Parathyroid adenoma (tissue), 2 donors: ENCODE measurements around the gene IL3RA.

ENCODE experiments used
- H2AFZ ChIP-seq: fragments of 300-600 bp; sonication (generic); one replicate; pipeline ENCODE4 v1.7.0; 2017; ENCODE audit warnings: antibody characterized with exemption, mild to moderate bottlenecking
- H3K27ac ChIP-seq: fragments of 300-600 bp; sonication (generic); one replicate; pipeline ENCODE4 v1.7.0; 2017
- H3K27me3 ChIP-seq: fragments of 300-600 bp; sonication (generic); one replicate; pipeline ENCODE4 v1.7.0; 2017; ENCODE audit warnings: low read length; ENCODE audit not compliant: control insufficient read depth, insufficient read depth
- H3K36me3 ChIP-seq: fragments of 300-600 bp; sonication (generic); one replicate; pipeline ENCODE4 v1.7.0; 2017; ENCODE audit warnings: low read length; ENCODE audit not compliant: control insufficient read depth, insufficient read depth
- H3K4me1 ChIP-seq: fragments of 300-600 bp; sonication (generic); one replicate; pipeline ENCODE4 v1.7.0; 2017; ENCODE audit warnings: control low read depth
- H3K4me2 ChIP-seq: fragments of 300-600 bp; sonication (generic); one replicate; pipeline ENCODE4 v1.7.0; 2017; ENCODE audit warnings: low read length
- H3K4me3 ChIP-seq: fragments of 300-600 bp; sonication (generic); one replicate; pipeline ENCODE4 v1.7.0; 2017; ENCODE audit warnings: low read depth, low read length
- H3K79me2 ChIP-seq: fragments of 300-600 bp; sonication (generic); one replicate; pipeline ENCODE4 v1.7.0; 2017; ENCODE audit warnings: control low read depth
- H3K9ac ChIP-seq: fragments of 300-600 bp; sonication (generic); one replicate; pipeline ENCODE4 v1.7.0; 2017; ENCODE audit warnings: mild to moderate bottlenecking
- H3K9me3 ChIP-seq: fragments of 300-600 bp; sonication (generic); one replicate; pipeline ENCODE4 v1.7.0; 2017; ENCODE audit warnings: low read length; ENCODE audit not compliant: control insufficient read depth
- CTCF ChIP-seq: fragments of 300-600 bp; sonication (generic); IDR thresholded peaks from one replicate; pipeline ENCODE4 v1.7.0; 2017; ENCODE audit warnings: antibody characterized with exemption, mild to moderate bottlenecking
- donor health status: primary hyperparathyroidism.

Gene IL3RA

DNA sequence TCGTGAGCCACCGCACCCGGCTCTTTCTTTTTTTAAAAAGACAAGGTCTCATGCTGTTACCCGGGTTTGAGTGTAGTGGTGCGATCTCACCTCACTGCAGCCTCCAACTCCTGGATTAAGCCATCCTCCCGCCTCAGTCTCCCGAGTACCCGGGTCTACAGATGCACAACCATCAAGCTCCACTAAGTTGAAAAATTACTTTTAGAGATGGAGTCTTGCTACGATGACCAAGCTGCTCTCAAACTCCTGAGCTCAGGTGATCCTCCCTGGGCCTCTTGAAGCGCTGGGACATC is 53.4 kb downstream of the IL3RA start:
- Histone ChIP-seq H3K4me2 (peak overlapping the region; percentile 39), H3K79me2 (peaks cover 30% of the 10 kb centered on the region), H3K27ac (no peak overlapping the region), H3K9ac (no peak overlapping the region), H2AFZ (no peak overlapping the region), H3K36me3 (no peaks in the 10 kb centered on the region), H3K9me3 (no peaks in the 10 kb centered on the region), H3K27me3 (no peaks in the 10 kb centered on the region), H3K4me3 (no peak overlapping the region), H3K4me1 (no peaks in the 10 kb centered on the region)
- TF ChIP-seq CTCF = no peak

DNA sequence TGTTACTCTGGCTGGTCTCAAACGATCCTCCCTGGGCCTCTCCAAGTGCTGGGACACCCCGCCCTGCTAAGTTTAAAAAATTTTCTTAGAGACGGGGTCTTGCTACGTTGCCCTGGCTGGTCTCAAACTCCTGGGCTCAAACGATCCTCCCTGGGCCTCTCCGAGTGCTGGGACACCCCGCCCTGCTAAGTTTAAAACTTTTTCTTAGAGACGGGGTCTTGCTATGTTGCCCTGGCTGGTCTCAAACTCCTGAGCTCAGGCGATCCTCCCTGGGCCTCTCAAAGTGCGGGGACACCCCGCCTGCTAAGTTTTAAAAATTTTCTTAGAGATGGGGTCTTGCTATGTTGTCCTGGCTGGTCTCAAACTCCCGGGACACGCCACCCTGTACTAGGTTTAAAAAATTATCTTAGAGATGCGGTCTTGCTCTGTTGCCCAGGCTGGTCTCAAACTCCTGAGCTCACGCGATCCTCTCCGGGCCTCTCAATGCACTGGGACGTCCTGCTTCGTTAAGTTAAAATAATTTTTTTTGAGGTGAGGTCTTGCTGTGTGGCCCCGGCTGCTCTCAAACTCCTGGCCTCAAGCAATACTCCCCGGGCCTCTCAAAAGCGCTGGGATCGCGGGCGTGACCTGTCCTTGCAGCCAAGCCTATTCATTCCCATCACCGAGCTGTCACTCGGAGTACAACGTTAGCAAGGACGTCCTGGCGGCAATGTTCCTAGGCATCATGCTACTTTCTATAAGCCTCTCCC is 54.2 kb downstream of the IL3RA start:
- no peak for TF ChIP-seq CTCF
- Histone ChIP-seq H3K4me2 (peak overlapping the region; percentile 81), H3K79me2 (peaks cover 30% of the 10 kb centered on the region), H3K4me3 (peak overlapping the region; percentile 100), H3K9me3 (no peaks in the 10 kb centered on the region), H2AFZ (no peak overlapping the region), H3K4me1 (no peaks in the 10 kb centered on the region), H3K27me3 (no peaks in the 10 kb centered on the region), H3K27ac (peak overlapping the region; percentile 100), H3K9ac (no peak overlapping the region), H3K36me3 (no peaks in the 10 kb centered on the region)

GRCh38 chrX:1391370-1391706 is 54.8 kb downstream of the IL3RA start:
- no peak for TF ChIP-seq CTCF
- Histone ChIP-seq H3K4me3 (peak overlapping the region; percentile 100), H3K79me2 (peaks cover 30% of the 10 kb centered on the region), H3K4me2 (peak overlapping the region; percentile 81), H3K27me3 (no peaks in the 10 kb centered on the region), H3K9ac (no peak overlapping the region), H3K27ac (peak overlapping the region; percentile 100), H3K4me1 (no peaks in the 10 kb centered on the region), H3K9me3 (no peaks in the 10 kb centered on the region), H2AFZ (peak overlapping the region; percentile 81), H3K36me3 (no peaks in the 10 kb centered on the region)

DNA sequence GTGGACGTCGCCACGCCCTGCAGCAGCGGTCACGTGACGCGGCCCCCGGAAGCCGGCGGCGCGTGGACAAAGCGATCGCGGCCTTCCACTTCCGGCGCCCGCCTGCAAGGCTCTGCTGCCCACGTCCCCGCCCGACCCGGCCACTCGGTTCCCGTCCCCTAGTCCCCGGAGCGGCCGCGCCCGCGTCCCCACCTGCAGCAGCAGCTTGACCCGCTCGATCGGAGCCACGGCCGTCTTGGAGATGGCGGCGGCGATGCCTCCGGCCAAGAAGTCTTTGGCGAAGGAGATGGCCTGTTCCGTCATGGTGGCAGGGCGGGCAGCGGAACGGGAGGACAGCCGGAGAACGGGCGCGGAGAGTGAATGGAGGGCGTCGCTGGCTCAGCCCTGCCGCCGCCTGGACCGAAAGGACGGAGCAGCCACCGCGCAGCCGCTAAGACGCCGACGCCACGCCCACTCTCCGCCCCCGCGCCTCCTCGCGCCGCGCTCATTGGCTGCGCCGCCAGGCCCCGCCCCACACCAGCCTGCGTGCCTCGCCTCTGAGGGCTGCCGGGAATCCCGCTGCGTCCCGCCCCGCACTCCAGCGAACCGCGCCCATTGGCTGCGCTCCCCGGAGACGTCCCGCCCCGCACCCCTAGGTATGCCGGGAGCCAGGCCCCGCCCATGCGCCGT is 55.3 kb downstream of the IL3RA start, which contains the start of gene SLC25A6:
Gene SLC25A6 (minus strand): TSS at position 407 of the 669 bp plus-strand sequence. CDS start 104 bp downstream, at position 303.
- Histone ChIP-seq H3K4me2 (peak within 1 kb of the TSS; percentile 87), H3K27ac (peak within 1 kb of the TSS; percentile 100)
- TF ChIP-seq CTCF = no peak

More for the DNA sequence above, 55.3 kb downstream of the IL3RA start, which contains the start of gene SLC25A6:
- H3K4me3 ChIP-seq = peak within 1 kb of the TSS; percentile 100
- no peaks in the 10 kb centered on the region for H3K36me3 ChIP-seq
- peak within 1 kb of the TSS; percentile 95 for H3K9ac ChIP-seq
- H3K4me1 ChIP-seq = no peaks in the 10 kb centered on the region
- peaks cover 30% of the 10 kb centered on the region for H3K79me2 ChIP-seq
- H2AFZ ChIP-seq = peak within 1 kb of the TSS; percentile 81
- H3K9me3 ChIP-seq = no peaks in the 10 kb centered on the region
- no peaks in the 10 kb centered on the region for H3K27me3 ChIP-seq
